ENCODE data around the gene PTPN6.
A peak's percentile ranks its signal among the peaks of the same experiment; 100 is the strongest.

Gene PTPN6

DNA sequence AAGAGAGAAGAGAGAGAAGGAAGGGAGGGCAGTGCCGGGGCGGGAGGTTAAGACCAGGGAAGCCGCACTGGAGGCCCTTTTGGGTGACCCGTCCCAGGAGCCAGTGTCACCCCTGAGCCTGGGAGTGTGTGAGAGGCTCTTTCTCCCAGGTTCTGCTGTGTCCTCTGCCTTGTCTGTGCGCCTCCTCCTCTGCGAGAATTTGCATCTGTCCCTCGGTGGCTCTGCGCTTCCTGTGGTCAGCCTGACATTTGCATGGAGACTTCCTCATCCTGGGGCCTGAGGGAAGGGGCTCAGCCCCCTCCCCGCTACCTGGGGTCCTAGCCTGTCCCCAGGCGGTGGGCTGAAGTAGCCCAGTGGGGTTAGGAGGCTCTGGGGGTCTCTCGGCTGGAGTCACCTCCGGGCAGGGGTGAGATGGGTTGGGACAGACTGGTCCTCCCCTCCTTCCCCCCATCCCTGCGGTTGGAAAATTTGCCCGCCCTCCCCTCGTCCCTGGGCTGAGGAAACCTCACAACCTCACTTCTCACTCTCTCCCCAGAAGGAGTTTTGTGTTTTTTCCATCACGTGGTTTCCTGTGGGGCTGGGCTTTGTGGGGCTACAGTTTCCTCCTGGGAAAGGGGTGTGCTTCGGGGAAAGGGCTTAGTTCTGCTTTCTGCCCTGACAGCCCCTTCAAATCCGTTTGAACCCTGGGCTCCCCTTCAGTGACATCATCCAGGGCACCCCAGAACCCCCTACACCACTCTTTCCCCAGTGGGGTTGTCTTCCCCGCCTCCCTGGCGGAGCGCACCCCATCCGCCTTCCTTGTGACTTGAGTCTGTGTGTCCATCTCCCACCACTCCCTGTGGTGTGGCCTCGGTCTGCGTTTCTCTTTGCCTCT is 2.5 kb downstream of the PTPN6 start:
- TF ChIP-seq CTCF (conservative IDR thresholded peaks at IDR 0.05; ENCODE audit: low read depth, low read length) = no peak
- peak; percentile 65 for DNase-seq (ENCODE audit: low read depth)
- no peak overlapping the region for H3K4me3 ChIP-seq (ENCODE audit: low read depth, low read length)

DNA sequence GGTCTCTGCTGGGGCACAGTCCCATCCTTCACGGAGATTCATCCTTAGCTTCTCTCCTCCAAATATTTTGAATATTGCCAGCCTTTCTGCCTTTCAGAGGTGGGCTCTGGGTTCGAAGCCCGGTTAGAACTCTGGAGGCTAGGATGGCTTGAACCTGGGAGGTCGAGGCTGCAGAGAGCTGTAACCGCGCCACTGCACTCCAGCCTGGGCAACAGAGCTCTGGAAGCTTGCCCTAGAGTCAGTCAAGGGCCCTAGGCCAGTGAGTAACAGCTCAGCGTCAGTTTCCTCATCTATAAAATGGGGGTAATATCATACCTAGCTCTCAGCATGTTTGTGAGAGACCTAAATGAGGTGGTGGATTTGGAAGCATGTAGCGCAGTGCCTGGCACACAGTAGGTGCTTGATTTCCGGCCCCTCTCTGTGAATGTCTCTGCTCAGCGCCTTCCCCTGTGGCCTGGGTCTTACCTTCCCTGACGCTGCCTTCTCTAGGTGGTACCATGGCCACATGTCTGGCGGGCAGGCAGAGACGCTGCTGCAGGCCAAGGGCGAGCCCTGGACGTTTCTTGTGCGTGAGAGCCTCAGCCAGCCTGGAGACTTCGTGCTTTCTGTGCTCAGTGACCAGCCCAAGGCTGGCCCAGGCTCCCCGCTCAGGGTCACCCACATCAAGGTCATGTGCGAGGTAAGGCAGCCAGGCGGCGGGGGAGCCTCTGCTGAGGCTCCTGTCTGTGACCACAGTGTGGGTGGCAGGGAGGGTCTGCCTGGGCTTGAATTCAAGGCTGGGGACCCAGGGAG is 3.4 kb downstream of the PTPN6 start:
- H3K4me3 ChIP-seq (ENCODE audit: low read depth, low read length) = no peak overlapping the region
- DNase-seq (ENCODE audit: low read depth) = no peak
- TF ChIP-seq CTCF (conservative IDR thresholded peaks at IDR 0.05; ENCODE audit: low read depth, low read length) = no peak

- no peak overlapping the region for H3K4me3 ChIP-seq (ENCODE audit: low read depth, low read length)
- no peak for DNase-seq (ENCODE audit: low read depth)
- no peak for TF ChIP-seq CTCF (conservative IDR thresholded peaks at IDR 0.05; ENCODE audit: low read depth, low read length)
Observed at GRCh38 chr12:6955108-6956020, 4.2 kb downstream of the PTPN6 start.

DNA sequence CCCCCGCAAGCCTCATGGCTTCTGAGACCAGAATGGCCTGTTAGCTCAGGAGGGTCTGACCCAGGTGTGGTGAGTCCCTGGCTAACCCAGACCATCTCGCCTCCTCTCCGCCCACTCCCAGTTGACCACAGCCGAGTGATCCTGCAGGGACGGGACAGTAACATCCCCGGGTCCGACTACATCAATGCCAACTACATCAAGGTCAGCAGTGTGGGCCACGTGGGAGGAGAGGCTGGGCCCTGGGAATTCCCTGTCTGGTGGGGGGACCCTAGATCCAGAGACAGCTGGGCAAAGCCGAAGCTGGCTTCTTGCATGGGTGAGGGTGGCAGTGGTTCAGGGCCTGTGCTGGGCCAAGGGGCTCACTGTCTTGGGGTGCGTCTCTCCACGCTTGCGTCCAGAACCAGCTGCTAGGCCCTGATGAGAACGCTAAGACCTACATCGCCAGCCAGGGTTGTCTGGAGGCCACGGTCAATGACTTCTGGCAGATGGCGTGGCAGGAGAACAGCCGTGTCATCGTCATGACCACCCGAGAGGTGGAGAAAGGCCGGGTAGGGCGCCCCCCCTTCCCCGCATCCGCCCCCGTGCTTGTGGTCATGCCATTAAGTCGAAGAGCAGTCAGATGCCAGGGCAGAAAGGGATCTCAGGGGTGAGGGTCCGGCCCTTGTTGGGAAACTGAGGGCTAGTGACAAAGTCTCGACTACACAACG is 5.0 kb downstream of the PTPN6 start:
- DNase-seq (ENCODE audit: low read depth) = no peak
- H3K4me3 ChIP-seq (ENCODE audit: low read depth, low read length) = no peak overlapping the region
- TF ChIP-seq CTCF (conservative IDR thresholded peaks at IDR 0.05; ENCODE audit: low read depth, low read length) = no peak

DNA sequence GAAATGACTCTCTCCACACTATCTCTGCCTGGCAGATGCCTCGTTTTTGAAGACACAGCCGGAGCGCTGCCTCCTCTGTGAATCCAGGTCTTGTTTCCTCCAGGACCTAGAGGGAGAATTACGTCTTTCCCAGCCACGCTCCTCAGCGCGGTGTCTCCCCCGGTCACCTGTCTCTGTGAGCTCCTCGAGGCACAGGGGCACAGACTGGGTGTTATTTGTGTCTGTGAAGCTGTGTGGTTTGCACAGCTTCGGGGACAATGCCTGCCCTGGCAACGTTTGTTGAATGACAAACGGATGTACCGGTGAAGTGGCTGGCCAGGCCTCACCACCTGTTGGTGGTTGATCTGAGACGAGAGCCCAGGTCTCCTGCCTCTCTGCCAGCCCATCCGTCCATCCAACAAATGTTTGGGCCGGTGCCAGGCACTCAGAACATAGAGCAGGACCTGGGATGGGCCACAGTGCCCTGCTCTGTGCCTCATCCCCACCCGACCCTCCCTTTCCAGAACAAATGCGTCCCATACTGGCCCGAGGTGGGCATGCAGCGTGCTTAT is 6.1 kb downstream of the PTPN6 start:
- no peak overlapping the region for H3K4me3 ChIP-seq (ENCODE audit: low read depth, low read length)
- no peak for DNase-seq (ENCODE audit: low read depth)
- no peak for TF ChIP-seq CTCF (conservative IDR thresholded peaks at IDR 0.05; ENCODE audit: low read depth, low read length)

Data from choroid plexus epithelial cell (primary cell).